ENCODE measurements around the gene KIAA0408. TPM values are rescaled to one million over a fixed set of nuclear protein-coding genes. Genes with fewer than 3 reads are reported as not detected.

KIAA0408 gene
- total and polyA plus RNA-seq, 7 donors = 4.4 to 48.0 (median 18.8) TPM

DNA sequence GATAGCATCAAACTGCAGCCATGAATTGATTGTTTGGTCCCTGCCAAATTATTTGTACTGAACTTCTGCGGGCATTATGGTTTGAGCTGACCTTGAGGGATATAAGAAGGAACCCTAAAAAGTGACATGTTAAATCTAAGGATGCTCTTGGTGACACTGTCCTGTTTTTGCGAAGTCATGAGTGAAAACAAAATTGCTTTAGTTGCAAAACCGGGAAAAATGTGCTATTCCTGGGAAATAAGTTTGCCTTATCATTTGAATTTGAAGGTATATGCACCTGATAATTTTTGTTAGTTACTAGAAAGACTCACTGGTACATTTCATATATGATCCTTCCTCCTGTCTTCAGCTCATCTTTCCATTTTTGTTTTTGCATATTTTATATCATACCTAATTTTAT lies 7.8 kb downstream of the KIAA0408 start:
- WGBS, 3 donors = 90 to 95% (median 90%) methylated on average over 3 of the region's 3 CpGs
- no peaks in the 10 kb centered on the region for H3K9me3 ChIP-seq
- no peak overlapping the region for H3K4me3 ChIP-seq
- ATAC-seq = no peak
- peaks cover 2 to 41% of the 10 kb centered on the region in 2 donors for H3K36me3 ChIP-seq (ENCODE audit: insufficient read depth in 1 of 2, low read depth in 1 of 2)
- H3K27me3 ChIP-seq (ENCODE audit: insufficient read depth in 3 of 3, low read length in 2 of 3) = no peaks in the 10 kb centered on the region
- peaks cover 34% of the 10 kb centered on the region for H3K4me1 ChIP-seq
- intact Hi-C loops (cut with DNase I) = loop anchor here in 1 of 2 donors (10.0 kb wide), 1 partner anchor 107 kb away; the partner anchor contains the start of gene ECHDC1
- H3K27ac ChIP-seq = no peak overlapping the region
- no peak for DNase-seq
- TF ChIP-seq, protein P1, sequence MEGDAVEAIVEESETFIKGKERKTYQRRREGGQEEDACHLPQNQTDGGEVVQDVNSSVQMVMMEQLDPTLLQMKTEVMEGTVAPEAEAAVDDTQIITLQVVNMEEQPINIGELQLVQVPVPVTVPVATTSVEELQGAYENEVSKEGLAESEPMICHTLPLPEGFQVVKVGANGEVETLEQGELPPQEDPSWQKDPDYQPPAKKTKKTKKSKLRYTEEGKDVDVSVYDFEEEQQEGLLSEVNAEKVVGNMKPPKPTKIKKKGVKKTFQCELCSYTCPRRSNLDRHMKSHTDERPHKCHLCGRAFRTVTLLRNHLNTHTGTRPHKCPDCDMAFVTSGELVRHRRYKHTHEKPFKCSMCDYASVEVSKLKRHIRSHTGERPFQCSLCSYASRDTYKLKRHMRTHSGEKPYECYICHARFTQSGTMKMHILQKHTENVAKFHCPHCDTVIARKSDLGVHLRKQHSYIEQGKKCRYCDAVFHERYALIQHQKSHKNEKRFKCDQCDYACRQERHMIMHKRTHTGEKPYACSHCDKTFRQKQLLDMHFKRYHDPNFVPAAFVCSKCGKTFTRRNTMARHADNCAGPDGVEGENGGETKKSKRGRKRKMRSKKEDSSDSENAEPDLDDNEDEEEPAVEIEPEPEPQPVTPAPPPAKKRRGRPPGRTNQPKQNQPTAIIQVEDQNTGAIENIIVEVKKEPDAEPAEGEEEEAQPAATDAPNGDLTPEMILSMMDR (IDR thresholded peaks at IDR 0.05) = no peak

DNA sequence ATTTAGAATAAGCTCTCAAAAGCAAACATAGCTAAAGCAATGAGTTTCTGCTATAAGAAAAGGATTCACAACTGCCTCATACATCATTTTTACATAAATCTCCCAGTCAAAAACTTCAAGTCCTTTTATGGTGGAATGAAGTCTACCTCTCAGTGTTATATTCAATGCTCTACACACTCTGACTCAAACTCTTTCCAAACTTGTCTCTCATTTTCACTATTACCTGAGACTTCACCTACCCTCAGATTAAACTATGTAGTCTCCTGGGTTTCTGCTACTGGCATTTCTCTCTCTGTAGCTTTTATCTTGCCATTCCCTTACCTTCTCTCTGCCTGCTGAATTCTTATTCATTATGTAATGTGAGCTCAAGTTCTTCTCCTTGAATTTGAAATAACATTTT lies 11.4 kb downstream of the KIAA0408 start:
- ATAC-seq (no peak), DNase-seq (no peak)
- TF ChIP-seq, protein P1 (IDR thresholded peaks at IDR 0.05) = no peak
- peaks cover 5 to 65% of the 10 kb centered on the region in 2 donors for H3K36me3 ChIP-seq (ENCODE audit: insufficient read depth in 1 of 2, low read depth in 1 of 2)
- intact Hi-C loops (cut with DNase I) = no loop called here
- H3K27ac ChIP-seq = no peak overlapping the region
- no peaks in the 10 kb centered on the region for H3K27me3 ChIP-seq (ENCODE audit: insufficient read depth in 3 of 3, low read length in 2 of 3)
- H3K4me3 ChIP-seq = no peak overlapping the region
- H3K4me1 ChIP-seq = peaks cover 15% of the 10 kb centered on the region
- H3K9me3 ChIP-seq = no peaks in the 10 kb centered on the region

- peaks cover 7% of the 10 kb centered on the region for H3K4me1 ChIP-seq
- no peak for DNase-seq
- intact Hi-C loops (cut with DNase I) = no loop called here
- ATAC-seq = peak; percentile 21 to 71 (median 46)
- no peaks in the 10 kb centered on the region for H3K9me3 ChIP-seq
- H3K27me3 ChIP-seq (ENCODE audit: insufficient read depth in 3 of 3, low read length in 2 of 3) = no peaks in the 10 kb centered on the region
- WGBS, 3 donors = 34 to 54% (median 38%) methylated on average over 7 of the region's 7 CpGs
- H3K36me3 ChIP-seq (ENCODE audit: insufficient read depth in 1 of 2, low read depth in 1 of 2) = peaks cover 5 to 72% of the 10 kb centered on the region in 2 donors
- H3K4me3 ChIP-seq = no peak overlapping the region
- TF ChIP-seq, protein P1 (IDR thresholded peaks at IDR 0.05) = no peak
- peak overlapping the region; percentile 20 for H3K27ac ChIP-seq
Measured at GRCh38 chr6:127446356-127446755, 12.8 kb downstream of the KIAA0408 start.

- TF ChIP-seq, protein P1 (IDR thresholded peaks at IDR 0.05) = no peak
- DNase-seq (no peak), ATAC-seq (no peak)
- no peaks in the 10 kb centered on the region for H3K9me3 ChIP-seq
- H3K27me3 ChIP-seq (ENCODE audit: insufficient read depth in 3 of 3, low read length in 2 of 3) = no peaks in the 10 kb centered on the region
- no peak overlapping the region for H3K4me3 ChIP-seq
- 65 to 78% (median 66%) methylated on average over 1 of the region's 1 CpG for WGBS, 3 donors
- H3K36me3 ChIP-seq (ENCODE audit: insufficient read depth in 1 of 2, low read depth in 1 of 2) = peaks cover 3 to 36% of the 10 kb centered on the region in 2 donors
- intact Hi-C loops (cut with DNase I) = no loop called here
- H3K27ac ChIP-seq = no peak overlapping the region
- H3K4me1 ChIP-seq = peaks cover 17% of the 10 kb centered on the region
Measured at GRCh38 chr6:127441881-127442280, 17.3 kb downstream of the KIAA0408 start.

DNA sequence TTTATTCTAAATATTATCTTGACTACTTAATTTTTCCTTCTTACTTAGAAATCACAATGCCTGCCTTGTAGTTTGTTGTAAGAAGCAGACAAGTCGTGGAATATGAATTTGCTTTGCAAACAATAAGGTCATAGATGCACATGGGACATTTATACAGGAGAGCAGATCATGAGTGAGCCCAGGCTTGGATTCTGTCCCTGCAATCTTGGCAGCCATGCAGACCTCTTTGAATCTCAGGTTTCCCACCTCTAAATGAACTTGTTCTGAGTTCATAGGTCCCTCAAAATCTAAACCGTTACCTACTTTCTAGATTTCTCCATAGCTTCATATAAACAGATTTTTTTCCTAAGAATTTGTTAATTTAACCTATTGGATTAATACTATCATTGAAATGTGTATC lies 19.5 kb downstream of the KIAA0408 start:
- no peak for DNase-seq
- H3K27ac ChIP-seq = no peak overlapping the region
- TF ChIP-seq, protein P1 (IDR thresholded peaks at IDR 0.05) = no peak
- ATAC-seq = peak; percentile 73 to 91 (median 83)
- H3K36me3 ChIP-seq (ENCODE audit: insufficient read depth in 1 of 2, low read depth in 1 of 2) = peaks cover 3 to 26% of the 10 kb centered on the region in 2 donors
- peaks cover 15% of the 10 kb centered on the region for H3K4me1 ChIP-seq
- 6 to 18% (median 7%) methylated on average over 2 of the region's 2 CpGs for WGBS, 3 donors
- no peak overlapping the region for H3K4me3 ChIP-seq
- H3K27me3 ChIP-seq (ENCODE audit: insufficient read depth in 3 of 3, low read length in 2 of 3) = no peaks in the 10 kb centered on the region
- intact Hi-C loops (cut with DNase I) = no loop called here
- no peaks in the 10 kb centered on the region for H3K9me3 ChIP-seq
